ENCODE measurements around the gene AHRR. TPM values are rescaled to one million over a fixed set of nuclear protein-coding genes. Genes with fewer than 3 reads are reported as not detected.

Gene AHRR
- total RNA-seq, 4 donors from 2014 or later = 1.3 to 8.8 (median 1.5) TPM

GRCh38 chr5:433836-434235 lies 112.3 kb downstream of the AHRR start:
- H3K4me1 ChIP-seq = peaks cover 5 to 20% (median 20%) of the 10 kb centered on the region in 4 donors
- H3K27ac ChIP-seq = no peak overlapping the region
- WGBS, 2 donors (ENCODE audit: low coverage in 1 of 2) = 73% methylated on average over 16 of the region's 16 CpGs; no CpG with 5 or more reads in 1 of the 2 donors
- no peak overlapping the region for H3K4me3 ChIP-seq
- intact Hi-C loops (cut with DNase I; ENCODE audit: low total_unique reads) (no loop called here), in situ Hi-C loops (cut with MboI; ENCODE audit: low pct_ligation_motif_present in 1 of 4, low pct_unique_long_range_greater_than_20kb in 1 of 4, low sequenced_read_pairs in 3 of 4) (no loop called here)
- no peak for DNase-seq
- no peak for TF ChIP-seq POLR2A (IDR thresholded peaks at IDR 0.05)
- no peak for TF ChIP-seq POLR2AphosphoS5 (IDR thresholded peaks at IDR 0.05)
- no peaks in the 10 kb centered on the region for H3K9me3 ChIP-seq
- no peaks in the 10 kb centered on the region for H3K27me3 ChIP-seq
- no peaks in the 10 kb centered on the region for H3K36me3 ChIP-seq

- Histone ChIP-seq H3K27me3 (no peaks in the 10 kb centered on the region), H3K27ac (no peak overlapping the region), H3K9me3 (no peaks in the 10 kb centered on the region), H3K36me3 (no peaks in the 10 kb centered on the region), H3K4me3 (no peak overlapping the region), H3K4me1 (peaks cover 5 to 18% (median 16%) of the 10 kb centered on the region in 4 donors)
- TF ChIP-seq EP300 (IDR thresholded peaks at IDR 0.05; ENCODE audit: low read depth) (no peak), POLR2A (IDR thresholded peaks at IDR 0.05) (no peak), CTCF (IDR thresholded peaks at IDR 0.05) (no peak), POLR2AphosphoS5 (IDR thresholded peaks at IDR 0.05) (no peak)
- in situ Hi-C loops (cut with MboI; ENCODE audit: low pct_ligation_motif_present in 1 of 4, low pct_unique_long_range_greater_than_20kb in 1 of 4, low sequenced_read_pairs in 3 of 4) (no loop called here), intact Hi-C loops (cut with DNase I; ENCODE audit: low total_unique reads) (no loop called here)
- no peak for DNase-seq
- 87% methylated on average over 15 of the region's 26 CpGs; no CpG with 5 or more reads in 1 of the 2 donors for WGBS, 2 donors (ENCODE audit: low coverage in 1 of 2)
Measured at GRCh38 chr5:434443-435146, 113.1 kb downstream of the AHRR start.

GRCh38 chr5:435156-435790 lies 113.8 kb downstream of the AHRR start:
- intact Hi-C loops (cut with DNase I; ENCODE audit: low total_unique reads) (no loop called here), in situ Hi-C loops (cut with MboI; ENCODE audit: low pct_ligation_motif_present in 1 of 4, low pct_unique_long_range_greater_than_20kb in 1 of 4, low sequenced_read_pairs in 3 of 4) (no loop called here)
- Histone ChIP-seq H3K4me1 (peaks cover 5 to 13% (median 11%) of the 10 kb centered on the region in 4 donors), H3K36me3 (no peaks in the 10 kb centered on the region), H3K27ac (no peak overlapping the region), H3K4me3 (no peak overlapping the region), H3K27me3 (no peaks in the 10 kb centered on the region), H3K9me3 (no peaks in the 10 kb centered on the region)
- DNase-seq = peak; percentile 4
- TF ChIP-seq CTCF (IDR thresholded peaks at IDR 0.05) = no peak
- no peak for TF ChIP-seq POLR2A (IDR thresholded peaks at IDR 0.05)
- no peak for TF ChIP-seq EP300 (IDR thresholded peaks at IDR 0.05; ENCODE audit: low read depth)
- no peak for TF ChIP-seq POLR2AphosphoS5 (IDR thresholded peaks at IDR 0.05)
- 85 to 89% methylated on average over 6 to 27 of the region's 27 CpGs for WGBS, 2 donors (ENCODE audit: low coverage in 1 of 2)

GRCh38 chr5:435961-436640 lies 114.6 kb downstream of the AHRR start:
- Histone ChIP-seq H3K27ac (no peak overlapping the region), H3K27me3 (no peaks in the 10 kb centered on the region), H3K4me1 (peaks cover 0 to 5% (median 3%) of the 10 kb centered on the region in 4 donors), H3K9me3 (no peaks in the 10 kb centered on the region), H3K36me3 (no peaks in the 10 kb centered on the region), H3K4me3 (no peak overlapping the region)
- DNase-seq = peak; percentile 10
- intact Hi-C loops (cut with DNase I; ENCODE audit: low total_unique reads) (no loop called here), in situ Hi-C loops (cut with MboI; ENCODE audit: low pct_ligation_motif_present in 1 of 4, low pct_unique_long_range_greater_than_20kb in 1 of 4, low sequenced_read_pairs in 3 of 4) (no loop called here)
- 17 to 70% methylated on average over 2 to 13 of the region's 18 CpGs for WGBS, 2 donors (ENCODE audit: low coverage in 1 of 2)
- peak in 3 of 5 experiments; percentile 20 to 34 (median 28) for TF ChIP-seq CTCF (IDR thresholded peaks at IDR 0.05)
- no peak for TF ChIP-seq POLR2A (IDR thresholded peaks at IDR 0.05)
- no peak for TF ChIP-seq EP300 (IDR thresholded peaks at IDR 0.05; ENCODE audit: low read depth)

Measured in transverse colon (tissue), 4 donors.